PC-3 (cell line): ENCODE measurements around the gene PDGFD. TPM values are rescaled to one million over a fixed set of nuclear protein-coding genes. Genes with fewer than 3 reads are reported as not detected.

Experiments
- ATAC-seq: fragments of 200-7000 bp; cut with Tn5 transposase; 2 replicates; pipeline ENCODE4 v1.9.1; 2020; ENCODE audit warnings: mild to moderate bottlenecking, moderate library complexity
- BruUV-seq: library from RNA; stranded (reverse); fragments of 400-500 nt; replicated peaks from 2 replicates; lab custom pipeline; 2021; lab: Mats Ljungman, UMichigan
- CTCF ChIA-PET: fragments of 300-600 bp; sonication (Branson Sonifier 250); formaldehyde crosslinking; loops from one replicate; lab custom pipeline; 2022; ENCODE audit warnings: antibody characterized with exemption; lab: Charles Lee
- POLR2A ChIA-PET: fragments of 300-600 bp; sonication (Branson Sonifier 250); formaldehyde crosslinking; loops from one replicate; lab custom pipeline; 2022; ENCODE audit warnings: antibody characterized with exemption; ENCODE audit not compliant: unreplicated experiment; lab: Charles Lee
- DNase-seq: peaks from one replicate; pipeline ENCODE4 v3.0.0-alpha.2; 2015
- H2AFZ ChIP-seq: fragments of 300-600 bp; sonication (generic); 2 replicates; pipeline ENCODE4 v1.6.0; 2016; ENCODE audit warnings: antibody characterized with exemption, low read length
- H3F3A ChIP-seq: fragments of 300-600 bp; sonication (generic); one replicate; pipeline ENCODE4 v1.6.0; 2017; ENCODE audit warnings: antibody characterized with exemption, low read length, control low read depth, mild to moderate bottlenecking; ENCODE audit not compliant: unreplicated experiment
- H3K27ac ChIP-seq: fragments of 300-600 bp; sonication (generic); 2 replicates; pipeline ENCODE4 v1.5.1; 2016; ENCODE audit warnings: mild to moderate bottlenecking, low read length
- H3K27me3 ChIP-seq: fragments of 300-600 bp; sonication (generic); 2 replicates; pipeline ENCODE4 v1.6.1; 2016; ENCODE audit warnings: low read length, mixed read lengths
- H3K36me3 ChIP-seq: fragments of 300-600 bp; sonication (generic); 2 replicates; pipeline ENCODE4 v1.6.1; 2016; ENCODE audit warnings: low read depth, mixed run types, low read length, mixed read lengths
- H3K4me1 ChIP-seq: fragments of 300-600 bp; sonication (generic); 2 replicates; pipeline ENCODE4 v1.5.1; 2016; ENCODE audit warnings: low read length; ENCODE audit not compliant: insufficient read depth
- H3K4me2 ChIP-seq: fragments of 300-600 bp; sonication (generic); 2 replicates; pipeline ENCODE4 v1.6.0; 2016; ENCODE audit warnings: low read length
- H3K4me3 ChIP-seq: fragments of 300-600 bp; sonication (generic); 2 replicates; pipeline ENCODE4 v1.5.1; 2016; ENCODE audit warnings: mild to moderate bottlenecking, low read length, mixed read lengths
- H3K79me2 ChIP-seq: fragments of 300-600 bp; sonication (generic); 2 replicates; pipeline ENCODE4 v1.6.1; 2017; ENCODE audit warnings: low read length, mixed read lengths
- H3K9ac ChIP-seq: fragments of 300-600 bp; sonication (generic); 2 replicates; pipeline ENCODE4 v1.6.0; 2016; ENCODE audit warnings: mild to moderate bottlenecking, low read length
- H3K9me2 ChIP-seq: fragments of 300-600 bp; sonication (generic); replicated peaks from 2 replicates; pipeline ENCODE4 v1.6.1; 2016; ENCODE audit warnings: mixed run types, low read length, mixed read lengths
- H3K9me3 ChIP-seq: fragments of 300-600 bp; sonication (generic); 2 replicates; pipeline ENCODE4 v1.6.1; 2016; ENCODE audit warnings: low read length, mixed read lengths
- H4K20me1 ChIP-seq: fragments of 300-600 bp; sonication (generic); 2 replicates; pipeline ENCODE4 v1.6.1; 2016; ENCODE audit warnings: low read length, mixed read lengths
- CTCF ChIP-seq: fragments of 300-600 bp; sonication (generic); conservative IDR thresholded peaks from 2 replicates; pipeline ENCODE4 v1.5.1; 2017; ENCODE audit warnings: antibody characterized with exemption, low read depth, mild to moderate bottlenecking, low read length
- EZH2 ChIP-seq: fragments of 300-600 bp; sonication (generic); IDR thresholded peaks from one replicate; pipeline ENCODE4 v1.6.1; 2017; ENCODE audit warnings: antibody characterized with exemption, mild to moderate bottlenecking, low read length; ENCODE audit not compliant: unreplicated experiment
- EZH2phosphoT487 ChIP-seq: fragments of 300-600 bp; sonication (generic); IDR thresholded peaks from 2 replicates; pipeline ENCODE4 v1.6.1; 2018; ENCODE audit warnings: mild to moderate bottlenecking, antibody characterized with exemption, low read length, borderline replicate concordance
- intact Hi-C: fragments of 100-400 bp; cut with micrococcal nuclease; formaldehyde crosslinking; loops from 2 replicates; pipeline ENCODE4 v1.9.0; 2023
- total RNA-seq: library from RNA; depleted of rRNA; stranded (reverse); fragments of >200 nt; gene quantifications from 2 replicates; pipeline ENCODE4 v1.2.3, GENCODE V29; 2014

Gene PDGFD
- total RNA-seq, 1 experiment from 2014 or later = 5.0 TPM

- DNase-seq = no peak
- no peaks in the 10 kb centered on the region for H3K9me3 ChIP-seq
- H4K20me1 ChIP-seq = no peaks in the 10 kb centered on the region
- H3K4me2 ChIP-seq = no peak overlapping the region
- no peak for TF ChIP-seq EZH2
- no peak for TF ChIP-seq CTCF
- TF ChIP-seq EZH2phosphoT487 = no peak
- H3K27ac ChIP-seq = no peak overlapping the region
- no peaks in the 10 kb centered on the region for H3F3A ChIP-seq
- POLR2A ChIA-PET = no interaction called here
- no peaks in the 10 kb centered on the region for H3K79me2 ChIP-seq
- BruUV-seq = no TSS peak
- H2AFZ ChIP-seq = no peak overlapping the region
- intact Hi-C loops = no loop called here
- CTCF ChIA-PET = no interaction called here
- H3K27me3 ChIP-seq = no peaks in the 10 kb centered on the region; the same call in 1 of the 2 replicates
- ATAC-seq = no peak
- H3K4me1 ChIP-seq = no peaks in the 10 kb centered on the region; the same call in 1 of the 2 replicates
- no peak overlapping the region for H3K9ac ChIP-seq
- no peak overlapping the region for H3K4me3 ChIP-seq
- H3K9me2 ChIP-seq = no peaks in the 10 kb centered on the region
- no peaks in the 10 kb centered on the region for H3K36me3 ChIP-seq
These were observed 70.3 kb downstream of the PDGFD start for GRCh38 chr11:104093426-104094280.

- Histone ChIP-seq H4K20me1 (no peaks in the 10 kb centered on the region), H3K4me2 (no peak overlapping the region), H3K4me1 (no peaks in the 10 kb centered on the region; the same call in 1 of the 2 replicates), H3K9ac (no peak overlapping the region), H3K36me3 (no peaks in the 10 kb centered on the region), H3K9me3 (no peaks in the 10 kb centered on the region), H3F3A (no peaks in the 10 kb centered on the region), H3K79me2 (no peaks in the 10 kb centered on the region), H3K27me3 (no peaks in the 10 kb centered on the region; the same call in 1 of the 2 replicates), H3K27ac (no peak overlapping the region), H3K4me3 (no peak overlapping the region), H3K9me2 (no peaks in the 10 kb centered on the region), H2AFZ (no peak overlapping the region)
- intact Hi-C loops = no loop called here
- no TSS peak for BruUV-seq
- no peak for DNase-seq
- ChIA-PET CTCF (no interaction called here), POLR2A (no interaction called here)
- TF ChIP-seq CTCF (no peak), EZH2phosphoT487 (no peak), EZH2 (no peak)
- peak; percentile 50; the same call in 1 of the 2 replicates for ATAC-seq
These were observed 71.2 kb downstream of the PDGFD start for GRCh38 chr11:104092744-104093143.
